SK-N-SH (cell line): ENCODE results near the gene SMIM22. TPM values are rescaled to one million over a fixed set of nuclear protein-coding genes. Genes with fewer than 3 reads are reported as not detected.

Source experiments
- CTCF ChIA-PET: fragments of 300-600, 350-600 bp; formaldehyde crosslinking; extraction: SDS; loops from one replicate; lab custom pipeline; 2021; lab: Yijun Ruan, JAX
- POLR2A ChIA-PET: fragments of 350-600 bp; sonication (Branson Sonifier 250); formaldehyde crosslinking; extraction: SDS; loops from one replicate; lab custom pipeline; 2020; ENCODE audit warnings: antibody characterized with exemption, inconsistent platforms; lab: Yijun Ruan, JAX
- DNase-seq: peaks from one replicate; pipeline ENCODE4 v3.0.0; 2012
- H2AFZ ChIP-seq: fragments of 200-600 bp; sonication (generic); 2 replicates; pipeline ENCODE4 v1.8.1; 2016; ENCODE audit warnings: antibody characterized with exemption, mild to moderate bottlenecking, low read depth
- H3F3A ChIP-seq: fragments of 200-600 bp; sonication (generic); replicated peaks from 2 replicates; pipeline ENCODE3; 2016; ENCODE audit warnings: antibody characterized with exemption, mild to moderate bottlenecking; ENCODE audit not compliant: insufficient read depth
- H3K27ac ChIP-seq, 2 experiments: fragments of 200-500 bp in 1 of 2; fragments of 200-600 bp in 1 of 2; sonication (Bioruptor generic) in 1 of 2; sonication (generic), shearing (Covaris generic) in 1 of 2; 2 replicates each; pipeline versions ENCODE4 v1.5.1 to v1.6.1; 2014 to 2016; ENCODE audit warnings: low read depth in 2 of 2, inconsistent platforms in 1 of 2, low read length in 1 of 2, mild to moderate bottlenecking in 1 of 2, mixed read lengths in 1 of 2
- H3K27me3 ChIP-seq: fragments of 200-600 bp; sonication (generic), shearing (Covaris generic); 2 replicates; pipeline ENCODE4 v1.6.1; 2016; ENCODE audit warnings: mixed run types; ENCODE audit not compliant: insufficient read depth
- H3K36me3 ChIP-seq, 2 experiments: fragments of 200-500 bp in 1 of 2; fragments of 200-600 bp in 1 of 2; sonication (Bioruptor generic) in 1 of 2; sonication (generic) in 1 of 2; replicated peaks in 1 of 2; 2 replicates each; pipeline versions ENCODE3 to v1.5.1; 2014 to 2016; ENCODE audit warnings: low read length in 1 of 2, mild to moderate bottlenecking in 1 of 2; ENCODE audit not compliant: insufficient read depth in 2 of 2, control insufficient read depth in 1 of 2
- H3K4me1 ChIP-seq, 2 experiments: fragments of 200-500 bp in 1 of 2; fragments of 200-600 bp in 1 of 2; sonication (Bioruptor generic) in 1 of 2; sonication (generic), shearing (Covaris generic) in 1 of 2; 2 replicates each; pipeline versions ENCODE4 v1.5.1 to v1.6.1; 2014 to 2016; ENCODE audit warnings: low read depth in 1 of 2, low read length in 1 of 2, mixed run types in 1 of 2; ENCODE audit not compliant: insufficient read depth in 2 of 2, control insufficient read depth in 1 of 2
- H3K4me2 ChIP-seq: fragments of 200-600 bp; sonication (generic), shearing (Covaris generic); 2 replicates; pipeline ENCODE4 v1.6.1; 2017; ENCODE audit warnings: mixed run types
- H3K4me3 ChIP-seq, 2 experiments: fragments of 200-500 bp in 1 of 2; fragments of 200-600 bp in 1 of 2; sonication (Bioruptor generic) in 1 of 2; sonication (generic), shearing (Covaris generic) in 1 of 2; 2 replicates each; pipeline versions ENCODE4 v1.5.1 to v1.8.1; 2014 to 2016; ENCODE audit warnings: low read depth in 2 of 2, inconsistent platforms in 1 of 2, low read length in 1 of 2, mild to moderate bottlenecking in 1 of 2, mixed read lengths in 1 of 2, moderate library complexity in 1 of 2
- H3K79me2 ChIP-seq: fragments of 200-600 bp; sonication (generic); 2 replicates; pipeline ENCODE4 v1.8.1; 2017; ENCODE audit warnings: mild to moderate bottlenecking; ENCODE audit not compliant: insufficient read depth
- H3K9ac ChIP-seq: fragments of 200-600 bp; sonication (generic); 2 replicates; pipeline ENCODE4 v1.6.1; 2017; ENCODE audit warnings: mixed run types
- H3K9me2 ChIP-seq: fragments of 200-600 bp; sonication (generic); 2 replicates; pipeline ENCODE4 v1.6.1; 2017; ENCODE audit warnings: mixed run types
- H3K9me3 ChIP-seq: fragments of 200-600 bp; sonication (generic); 2 replicates; pipeline ENCODE4 v1.6.1; 2017; ENCODE audit warnings: mixed run types, mild to moderate bottlenecking, moderate library complexity
- H4K20me1 ChIP-seq: fragments of 200-600 bp; sonication (generic); 2 replicates; pipeline ENCODE4 v1.6.1; 2017; ENCODE audit warnings: mild to moderate bottlenecking, mixed run types; ENCODE audit not compliant: insufficient read depth
- CTCF ChIP-seq: fragments of 200-600 bp; sonication (generic); IDR thresholded peaks from 2 replicates; pipeline ENCODE4 v1.6.1; 2017; ENCODE audit warnings: antibody characterized with exemption, mild to moderate bottlenecking, moderate library complexity
- ELF1 ChIP-seq: IDR thresholded peaks from 2 replicates; pipeline ENCODE4 v1.4.0; 2012
- FOSL2 ChIP-seq: IDR thresholded peaks from 2 replicates; pipeline ENCODE4 v1.4.0; 2012; ENCODE audit warnings: low read depth, mild to moderate bottlenecking, moderate library complexity, borderline replicate concordance
- GABPA ChIP-seq: IDR thresholded peaks from 2 replicates; pipeline ENCODE4 v1.4.0; 2012; ENCODE audit warnings: low read depth, mild to moderate bottlenecking
- IRF3 ChIP-seq: fragments of 150-350 bp; IDR thresholded peaks from 2 replicates; pipeline ENCODE4 v1.6.1; 2016; ENCODE audit warnings: mild to moderate bottlenecking, low read depth, low read length
- JUND ChIP-seq: IDR thresholded peaks from 2 replicates; pipeline ENCODE4 v1.4.0; 2012
- MAX ChIP-seq: IDR thresholded peaks from 2 replicates; pipeline ENCODE4 v1.4.0; 2012; ENCODE audit warnings: low read depth
- PBX3 ChIP-seq: IDR thresholded peaks from 2 replicates; pipeline ENCODE4; 2012
- POLR2AphosphoS5 ChIP-seq: IDR thresholded peaks from 2 replicates; pipeline ENCODE4 v1.6.1; 2012; ENCODE audit warnings: low read depth, low read length
- RCOR1 ChIP-seq: fragments of 150-350 bp; IDR thresholded peaks from 2 replicates; pipeline ENCODE4 v1.6.1; 2017; ENCODE audit warnings: antibody characterized with exemption, low read length
- SIN3A ChIP-seq: IDR thresholded peaks from 2 replicates; pipeline ENCODE4 v1.6.1; 2012; ENCODE audit warnings: low read depth, mild to moderate bottlenecking, low read length, moderate library complexity, borderline replicate concordance
- TAF1 ChIP-seq: IDR thresholded peaks from 2 replicates; pipeline ENCODE4 v1.6.1; 2012; ENCODE audit warnings: low read depth, mild to moderate bottlenecking, low read length, moderate library complexity, borderline replicate concordance
- TEAD4 ChIP-seq: IDR thresholded peaks from 2 replicates; pipeline ENCODE4 v1.4.0; 2012; ENCODE audit warnings: mild to moderate bottlenecking, borderline replicate concordance; ENCODE audit not compliant: insufficient read depth
- USF1 ChIP-seq: IDR thresholded peaks from 2 replicates; pipeline ENCODE4 v1.4.0; 2012; ENCODE audit warnings: low read depth, borderline replicate concordance
- USF2 ChIP-seq: fragments of 150-350 bp; IDR thresholded peaks from 2 replicates; pipeline ENCODE4 v1.6.1; 2017; ENCODE audit warnings: antibody characterized with exemption, low read length, low read depth, borderline replicate concordance
- YY1 ChIP-seq: IDR thresholded peaks from 2 replicates; pipeline ENCODE4 v1.4.0; 2012; ENCODE audit warnings: low read depth, mild to moderate bottlenecking
- WGBS: methylation state at CpG from one replicate; pipeline ENCODE4 v1.1.6; 2017; ENCODE audit warnings: low lambda C conversion rate; 5-methylcytosine and 5-hydroxymethylcytosine counted together
- polyA plus RNA-seq, 3 experiments: library from polyadenylated mRNA; depleted of rRNA; stranded (reverse); fragments of >200 nt; gene quantifications; 2 replicates each; pipeline ENCODE4 v1.2.3, GENCODE V29; 2012

SMIM22 gene
- polyA plus RNA-seq, 1 of the 3 experiments (the other 2 are of a cell fraction) = not detected

- H3K79me2 ChIP-seq = 0 out of 2 replicates have a peak, but pooled peaks cover 7% of the 10 kb centered on the region
Measured at GRCh38 chr16:4797805-4798252, 2.7 kb downstream of the SMIM22 start.

GRCh38 chr16:4798456-4798855 lies 3.3 kb downstream of the SMIM22 start:
- H2AFZ ChIP-seq = no peak overlapping the region
- H3K27me3 ChIP-seq = no peaks in the 10 kb centered on the region
- no peaks in the 10 kb centered on the region for H3K9me3 ChIP-seq
- H4K20me1 ChIP-seq = no peaks in the 10 kb centered on the region
- H3K79me2 ChIP-seq = 0 out of 2 replicates have a peak, but pooled peaks cover 7% of the 10 kb centered on the region
- ChIA-PET POLR2A (no interaction called here), CTCF (no interaction called here)
- 89% methylated on average over 9 of the region's 16 CpGs for WGBS
- H3K36me3 ChIP-seq = peaks cover 0 to 24% of the 10 kb centered on the region in 2 experiments
- H3K9ac ChIP-seq = no peak overlapping the region
- peaks cover 4% of the 10 kb centered on the region for H3F3A ChIP-seq
- peaks cover 0 to 18% of the 10 kb centered on the region in 2 experiments; a peak in 3 of 4 replicates for H3K4me1 ChIP-seq
- no peaks in the 10 kb centered on the region for H3K9me2 ChIP-seq
- no peak overlapping the region for H3K4me2 ChIP-seq
- no peak overlapping the region for H3K27ac ChIP-seq
- DNase-seq = no peak
- H3K4me3 ChIP-seq = no peak overlapping the region
- TF ChIP-seq TAF1 (no peak), JUND (no peak), USF1 (no peak), MAX (no peak), GABPA (no peak), IRF3 (no peak), POLR2AphosphoS5 (no peak), YY1 (no peak), PBX3 (no peak), ELF1 (no peak), USF2 (no peak), TEAD4 (no peak)

More at GRCh38 chr16:4797805-4798252, 2.7 kb downstream of the SMIM22 start:
- TF ChIP-seq FOSL2 = no peak
- no peak for TF ChIP-seq JUND
- TF ChIP-seq CTCF = no peak
- TF ChIP-seq USF1 = no peak
- no peak for TF ChIP-seq SIN3A
- TF ChIP-seq RCOR1 = no peak
- TF ChIP-seq YY1 = no peak
- TF ChIP-seq TEAD4 = no peak
- Histone ChIP-seq H3K9me2 (no peaks in the 10 kb centered on the region), H3K4me2 (no peak overlapping the region), H3F3A (no peaks in the 10 kb centered on the region), H3K9ac (no peak overlapping the region), H3K27ac (no peak overlapping the region), H3K4me1 (peaks cover 0 to 15% of the 10 kb centered on the region in 2 experiments; a peak in 2 of 4 replicates), H4K20me1 (no peaks in the 10 kb centered on the region), H3K27me3 (no peaks in the 10 kb centered on the region), H2AFZ (no peak overlapping the region), H3K4me3 (no peak overlapping the region), H3K9me3 (no peaks in the 10 kb centered on the region), H3K36me3 (peaks cover 0 to 24% of the 10 kb centered on the region in 2 experiments)
- 61% methylated on average over 5 of the region's 22 CpGs for WGBS
- ChIA-PET POLR2A (no interaction called here), CTCF (no interaction called here)
- no peak for DNase-seq
